Neuronal stem cell (in vitro differentiated cells): Measurements from ENCODE around the gene AOC3.
A peak's percentile ranks its signal among the peaks of the same experiment; 100 is the strongest.

Experiments
- DNase-seq: peaks from one replicate; pipeline ENCODE4 v3.0.0-alpha.2; 2013; ENCODE audit warnings: low spot score
- H2AFZ ChIP-seq: one replicate; pipeline ENCODE4 v1.6.1; 2013; ENCODE audit warnings: mild to moderate bottlenecking, low read length, inconsistent platforms
- H2AK5ac ChIP-seq: 2 replicates; pipeline ENCODE4 v1.6.1; 2013; ENCODE audit warnings: low read depth, mild to moderate bottlenecking, inconsistent platforms, low read length, moderate library complexity, mixed read lengths
- H2BK120ac ChIP-seq: 2 replicates; pipeline ENCODE4 v1.6.1; 2013; ENCODE audit warnings: low read depth, mild to moderate bottlenecking, inconsistent platforms, low read length, moderate library complexity, mixed read lengths
- H2BK12ac ChIP-seq: one replicate; pipeline ENCODE4 v1.6.1; 2013; ENCODE audit warnings: low read length, inconsistent platforms
- H2BK15ac ChIP-seq: 2 replicates; pipeline ENCODE4 v1.6.1; 2013; ENCODE audit warnings: mild to moderate bottlenecking, low read length, inconsistent platforms, mixed read lengths
- H2BK5ac ChIP-seq: one replicate; pipeline ENCODE4 v1.6.1; 2013; ENCODE audit warnings: inconsistent platforms, mild to moderate bottlenecking, low read length, moderate library complexity
- H3K14ac ChIP-seq: one replicate; pipeline ENCODE4 v1.6.1; 2013; ENCODE audit warnings: low read length, inconsistent platforms
- H3K18ac ChIP-seq: 2 replicates; pipeline ENCODE4 v1.6.1; 2013; ENCODE audit warnings: low read length, inconsistent platforms
- H3K23ac ChIP-seq: 2 replicates; pipeline ENCODE4 v1.6.1; 2013; ENCODE audit warnings: low read depth, mild to moderate bottlenecking, mixed read lengths, low read length, inconsistent platforms; ENCODE audit not compliant: poor library complexity
- H3K27ac ChIP-seq: replicated peaks from 3 replicates; pipeline ENCODE4 v1.5.1; 2013; ENCODE audit warnings: low read length, inconsistent platforms
- H3K27me3 ChIP-seq, 3 experiments: 2 replicates each; pipeline ENCODE4 v1.6.1; 2013; ENCODE audit warnings: low read length in 3 of 3, mild to moderate bottlenecking in 2 of 3, inconsistent platforms in 1 of 3, low read depth in 1 of 3, mixed read lengths in 1 of 3, moderate library complexity in 1 of 3; ENCODE audit not compliant: control insufficient read depth in 3 of 3, insufficient read depth in 3 of 3
- H3K36me3 ChIP-seq, 2 donors: replicated peaks in 1 of 2; 2 replicates each; pipeline ENCODE4 v1.6.1; 2013; ENCODE audit warnings: low read length in 2 of 2; ENCODE audit not compliant: control insufficient read depth in 2 of 2, insufficient read depth in 2 of 2
- H3K4ac ChIP-seq: 2 replicates; pipeline ENCODE4 v1.6.1; 2013; ENCODE audit warnings: inconsistent platforms, mild to moderate bottlenecking, low read length, moderate library complexity
- H3K4me1 ChIP-seq, 2 donors: 1 replicate in 1 of 2; 2 replicates in 1 of 2; pipeline ENCODE4 v1.6.1; 2013; ENCODE audit warnings: low read length in 2 of 2, low read depth in 1 of 2; ENCODE audit not compliant: control insufficient read depth in 2 of 2, insufficient read depth in 1 of 2
- H3K4me2 ChIP-seq: one replicate; pipeline ENCODE4 v1.6.1; 2013; ENCODE audit warnings: mild to moderate bottlenecking, low read length, inconsistent platforms; ENCODE audit not compliant: insufficient read depth, poor library complexity, severe bottlenecking
- H3K4me3 ChIP-seq, 2 donors: 2 replicates each; pipeline ENCODE4 v1.5.1; 2013; ENCODE audit warnings: low read length in 2 of 2, mild to moderate bottlenecking in 2 of 2, inconsistent platforms in 1 of 2, moderate library complexity in 1 of 2
- H3K79me1 ChIP-seq: one replicate; pipeline ENCODE4 v1.6.1; 2013; ENCODE audit warnings: low read depth, mild to moderate bottlenecking, inconsistent platforms, low read length, moderate library complexity
- H3K9ac ChIP-seq: one replicate; pipeline ENCODE4 v1.6.1; 2013; ENCODE audit warnings: mild to moderate bottlenecking, low read depth, low read length, inconsistent platforms; ENCODE audit not compliant: poor library complexity
- H3K9me3 ChIP-seq, 2 donors: replicated peaks in 1 of 2; 2 replicates each; pipeline versions ENCODE3 to v1.6.1; 2013; ENCODE audit warnings: low read length in 2 of 2, mild to moderate bottlenecking in 2 of 2, inconsistent platforms in 1 of 2, low read depth in 1 of 2, mixed read lengths in 1 of 2, moderate library complexity in 1 of 2; ENCODE audit not compliant: control insufficient read depth in 2 of 2, insufficient read depth in 1 of 2
- H4K8ac ChIP-seq: one replicate; pipeline ENCODE4 v1.6.1; 2013; ENCODE audit warnings: low read depth, mild to moderate bottlenecking, inconsistent platforms, low read length, moderate library complexity
- H4K91ac ChIP-seq: one replicate; pipeline ENCODE4 v1.6.1; 2013; ENCODE audit warnings: low read length, low read depth, mild to moderate bottlenecking, inconsistent platforms; ENCODE audit not compliant: poor library complexity
- WGBS, 2 donors: extraction: QIAGEN DNeasy Blood & Tissue Kit; methylation state at CpG; one replicate each; pipeline ENCODE4 v1.1.7; 2013; ENCODE audit warnings: missing lambda C conversion rate in 2 of 2, mixed read lengths in 1 of 2; ENCODE audit not compliant: insufficient read length in 2 of 2, insufficient replicate concordance in 1 of 2; ENCODE audit errors: extremely low coverage in 2 of 2; 5-methylcytosine and 5-hydroxymethylcytosine counted together

Gene AOC3

DNA sequence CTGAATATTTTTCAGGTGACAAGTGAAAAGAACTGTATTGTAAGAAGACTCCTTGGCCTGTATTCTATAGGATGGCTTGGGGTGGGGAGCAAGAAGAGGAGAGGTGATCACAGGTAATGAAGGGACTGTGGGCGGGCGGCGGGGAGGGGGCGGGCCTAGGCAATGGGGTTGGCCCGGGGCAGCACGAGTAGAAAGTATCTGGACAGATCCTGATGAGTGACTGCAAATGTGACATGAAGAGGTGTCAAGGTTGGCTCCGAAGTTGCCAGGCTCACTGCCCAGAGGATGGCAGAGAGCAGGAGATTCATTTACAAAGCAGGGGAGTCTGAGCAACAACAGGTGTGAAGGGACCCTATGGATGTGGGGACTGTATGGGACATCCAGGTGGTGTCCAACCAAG is 38.8 kb downstream of the AOC3 start:
- Histone ChIP-seq H3K36me3 (no peaks in the 10 kb centered on the region), H2AK5ac (no peak overlapping the region), H2BK5ac (no peak overlapping the region), H2BK120ac (no peak overlapping the region), H3K9me3 (peaks cover 0 to 4% of the 10 kb centered on the region in 2 donors), H2BK12ac (no peak overlapping the region), H4K91ac (no peak overlapping the region), H3K18ac (no peak overlapping the region), H4K8ac (no peak overlapping the region), H2BK15ac (no peak overlapping the region), H2AFZ (no peak overlapping the region), H3K23ac (no peak overlapping the region), H3K79me1 (no peaks in the 10 kb centered on the region), H3K14ac (no peak overlapping the region), H3K4me1 (peaks cover 0 to 4% of the 10 kb centered on the region in 2 donors), H3K27ac (no peak overlapping the region), H3K9ac (no peak overlapping the region), H3K4me2 (no peak overlapping the region), H3K4me3 (no peak overlapping the region), H3K27me3 (peaks cover 0 to 45% (median 0%) of the 10 kb centered on the region in 3 experiments), H3K4ac (no peak overlapping the region)
- no peak for DNase-seq
- no CpG with 5 or more reads among the region's 7 CpGs for WGBS, 2 donors

GRCh38 chr17:42891539-42892152 is 40.6 kb downstream of the AOC3 start:
- H3K4me2 ChIP-seq = no peak overlapping the region
- no peak overlapping the region for H3K4me3 ChIP-seq
- H3K9me3 ChIP-seq = peaks cover 0 to 4% of the 10 kb centered on the region in 2 donors
- no peak overlapping the region for H3K9ac ChIP-seq
- no peak overlapping the region for H2BK5ac ChIP-seq
- no peak for DNase-seq
- H2AK5ac ChIP-seq = no peak overlapping the region
- no peak overlapping the region for H2BK12ac ChIP-seq
- H3K4ac ChIP-seq = no peak overlapping the region
- no peaks in the 10 kb centered on the region for H3K79me1 ChIP-seq
- H3K14ac ChIP-seq = no peak overlapping the region
- no peak overlapping the region for H2BK15ac ChIP-seq
- peak overlapping the region; percentile 73 for H2AFZ ChIP-seq
- H3K27ac ChIP-seq = no peak overlapping the region
- H3K36me3 ChIP-seq = no peaks in the 10 kb centered on the region
- no peak overlapping the region for H4K91ac ChIP-seq
- H4K8ac ChIP-seq = no peak overlapping the region
- no peak overlapping the region for H2BK120ac ChIP-seq
- peaks cover 0 to 51% (median 0%) of the 10 kb centered on the region in 3 experiments for H3K27me3 ChIP-seq
- peaks cover 0 to 4% of the 10 kb centered on the region in 2 donors for H3K4me1 ChIP-seq
- WGBS, 2 donors = no CpG with 5 or more reads among the region's 10 CpGs
- H3K23ac ChIP-seq = no peak overlapping the region
- no peak overlapping the region for H3K18ac ChIP-seq

GRCh38 chr17:42893359-42893758 is 42.4 kb downstream of the AOC3 start:
- Histone ChIP-seq H3K4me3 (no peak overlapping the region), H3K27ac (no peak overlapping the region), H3K9me3 (peaks cover 0 to 4% of the 10 kb centered on the region in 2 donors), H3K79me1 (no peaks in the 10 kb centered on the region), H3K4ac (no peak overlapping the region), H3K18ac (no peak overlapping the region), H2BK15ac (no peak overlapping the region), H3K14ac (no peak overlapping the region), H3K4me2 (no peak overlapping the region), H3K27me3 (peaks cover 0 to 47% (median 0%) of the 10 kb centered on the region in 3 experiments), H2BK120ac (no peak overlapping the region), H2BK12ac (no peak overlapping the region), H3K9ac (no peak overlapping the region), H3K36me3 (no peaks in the 10 kb centered on the region), H2AFZ (no peak overlapping the region), H4K91ac (no peak overlapping the region), H3K4me1 (peaks cover 0 to 4% of the 10 kb centered on the region in 2 donors), H4K8ac (no peak overlapping the region), H2AK5ac (no peak overlapping the region), H2BK5ac (no peak overlapping the region), H3K23ac (no peak overlapping the region)
- no peak for DNase-seq
- no CpG with 5 or more reads among the region's 4 CpGs for WGBS, 2 donors

DNA sequence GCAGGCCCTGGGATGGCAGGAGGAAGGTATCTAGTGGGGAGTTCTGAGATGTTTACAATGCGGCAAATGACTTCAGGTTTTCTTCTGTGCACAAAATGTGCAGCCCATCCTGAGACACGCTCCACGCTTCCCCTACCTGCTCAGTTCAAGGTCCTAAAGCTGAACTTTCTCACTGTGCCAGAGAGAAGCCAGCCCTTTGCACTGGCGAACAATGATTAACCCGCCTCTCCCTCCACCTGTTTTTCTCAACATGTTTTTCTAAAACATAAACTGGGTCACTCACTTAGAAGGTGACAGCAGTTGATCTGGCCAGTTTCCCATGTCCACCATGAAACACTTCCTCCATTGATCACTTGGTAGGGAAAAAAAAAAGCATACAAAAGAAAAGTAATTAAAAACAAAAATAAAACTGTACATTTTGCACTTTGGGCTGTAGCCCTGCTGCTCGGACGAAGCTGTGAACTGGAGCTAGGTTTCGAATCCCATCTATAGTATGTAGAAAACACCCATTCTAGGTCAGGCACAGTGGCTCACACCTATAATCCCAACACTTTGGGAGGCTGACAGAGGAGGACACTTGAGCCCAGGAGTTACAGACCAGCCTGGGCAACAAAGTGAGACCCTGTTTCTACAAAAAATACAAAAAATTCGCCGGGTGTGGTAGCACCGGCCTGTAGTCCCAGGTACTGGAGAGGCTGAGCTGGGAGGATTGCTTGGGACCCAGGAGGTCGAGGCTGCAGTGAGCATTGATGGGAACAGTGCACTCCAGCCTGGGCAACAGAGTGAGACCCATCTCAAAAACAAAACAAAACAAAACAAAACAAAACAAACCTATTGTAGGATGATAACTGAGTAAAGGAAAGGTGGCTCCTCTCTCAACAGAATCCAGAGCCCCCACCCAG is 43.5 kb downstream of the AOC3 start:
- Histone ChIP-seq H3K23ac (no peak overlapping the region), H4K8ac (no peak overlapping the region), H3K27ac (no peak overlapping the region), H3K14ac (no peak overlapping the region), H3K4me1 (peaks cover 0 to 4% of the 10 kb centered on the region in 2 donors), H4K91ac (no peak overlapping the region), H2AFZ (no peak overlapping the region), H2BK12ac (no peak overlapping the region), H3K18ac (no peak overlapping the region), H3K36me3 (no peaks in the 10 kb centered on the region), H2BK120ac (no peak overlapping the region), H2BK15ac (no peak overlapping the region), H3K27me3 (peaks cover 0 to 40% (median 0%) of the 10 kb centered on the region in 3 experiments), H3K4ac (no peak overlapping the region), H2AK5ac (no peak overlapping the region), H3K79me1 (no peaks in the 10 kb centered on the region), H3K4me3 (no peak overlapping the region), H3K4me2 (no peak overlapping the region), H3K9me3 (no peaks in the 10 kb centered on the region), H3K9ac (no peak overlapping the region), H2BK5ac (no peak overlapping the region)
- no CpG with 5 or more reads among the region's 12 CpGs for WGBS, 2 donors
- DNase-seq = no peak
